ENCODE results near the gene CRIP3.

DNA sequence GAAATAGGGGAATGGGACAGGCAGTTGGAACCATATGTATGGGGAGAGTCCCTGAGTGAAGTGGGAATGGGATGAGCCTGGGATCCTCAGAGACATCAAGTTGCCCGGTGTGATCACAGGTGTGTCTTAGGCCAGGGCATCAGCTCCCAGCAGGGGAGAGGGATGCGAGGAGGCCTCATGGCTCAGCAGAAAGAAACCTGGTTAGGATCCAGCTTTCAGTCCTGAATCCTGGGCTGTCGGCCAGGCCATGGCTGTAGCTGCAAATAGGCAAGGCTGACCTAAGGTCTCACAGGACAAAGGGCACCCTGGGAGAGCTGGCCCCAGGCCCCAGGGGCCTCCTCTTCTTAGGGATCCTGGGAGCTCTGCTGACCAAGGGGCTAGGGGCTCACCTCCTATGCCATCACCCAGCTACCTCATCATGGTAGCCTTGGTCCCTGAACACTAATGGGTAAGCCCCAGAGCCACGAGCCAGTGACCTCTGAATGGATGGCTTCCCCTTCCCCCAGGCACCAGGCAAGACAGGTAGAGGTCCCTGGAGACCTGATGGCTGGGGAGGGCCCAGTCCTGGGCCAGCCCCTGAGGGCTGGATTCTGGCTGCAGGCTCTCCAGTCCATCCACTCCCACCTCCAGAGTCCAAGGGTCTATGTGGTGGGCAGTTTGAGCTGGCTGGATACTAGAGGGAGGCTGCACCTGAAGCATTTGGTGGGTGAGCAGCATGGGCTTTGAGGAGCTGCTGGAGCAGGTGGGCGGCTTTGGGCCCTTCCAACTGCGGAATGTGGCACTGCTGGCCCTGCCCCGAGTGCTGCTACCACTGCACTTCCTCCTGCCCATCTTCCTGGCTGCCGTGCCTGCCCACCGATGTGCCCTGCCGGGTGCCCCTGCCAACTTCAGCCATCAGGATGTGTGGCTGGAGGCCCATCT, 10.7 kb downstream of the CRIP3 start, which contains the start of gene SLC22A7:
- TF ChIP-seq, protein P1, sequence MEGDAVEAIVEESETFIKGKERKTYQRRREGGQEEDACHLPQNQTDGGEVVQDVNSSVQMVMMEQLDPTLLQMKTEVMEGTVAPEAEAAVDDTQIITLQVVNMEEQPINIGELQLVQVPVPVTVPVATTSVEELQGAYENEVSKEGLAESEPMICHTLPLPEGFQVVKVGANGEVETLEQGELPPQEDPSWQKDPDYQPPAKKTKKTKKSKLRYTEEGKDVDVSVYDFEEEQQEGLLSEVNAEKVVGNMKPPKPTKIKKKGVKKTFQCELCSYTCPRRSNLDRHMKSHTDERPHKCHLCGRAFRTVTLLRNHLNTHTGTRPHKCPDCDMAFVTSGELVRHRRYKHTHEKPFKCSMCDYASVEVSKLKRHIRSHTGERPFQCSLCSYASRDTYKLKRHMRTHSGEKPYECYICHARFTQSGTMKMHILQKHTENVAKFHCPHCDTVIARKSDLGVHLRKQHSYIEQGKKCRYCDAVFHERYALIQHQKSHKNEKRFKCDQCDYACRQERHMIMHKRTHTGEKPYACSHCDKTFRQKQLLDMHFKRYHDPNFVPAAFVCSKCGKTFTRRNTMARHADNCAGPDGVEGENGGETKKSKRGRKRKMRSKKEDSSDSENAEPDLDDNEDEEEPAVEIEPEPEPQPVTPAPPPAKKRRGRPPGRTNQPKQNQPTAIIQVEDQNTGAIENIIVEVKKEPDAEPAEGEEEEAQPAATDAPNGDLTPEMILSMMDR (IDR thresholded peaks at IDR 0.05): no peak
- no peak for TF ChIP-seq POLR2A (IDR thresholded peaks at IDR 0.05)
